Activated T-cell treated with anti-CD3 and anti-CD28 coated beads, Interleukin-2, amount 50 U/mL, for 1 hour (primary cell): Measurements from ENCODE around the gene GALNT7.

Source experiments
- DNase-seq: peaks from one replicate; pipeline ENCODE4 v3.0.0-alpha.2; 2020

GALNT7 gene

GRCh38 chr4:173237762-173238161 is 69.2 kb downstream of the GALNT7 start:
- no peak for DNase-seq

- DNase-seq, result no peak
Observed at GRCh38 chr4:173240696-173241095, 72.1 kb downstream of the GALNT7 start.

GRCh38 chr4:173242466-173243250 is 74.0 kb downstream of the GALNT7 start:
- DNase-seq, result no peak

GRCh38 chr4:173243321-173243720 is 74.7 kb downstream of the GALNT7 start:
- no peak for DNase-seq

- DNase-seq, result no peak
Observed at GRCh38 chr4:173243917-173244658, 75.5 kb downstream of the GALNT7 start.

- no peak for DNase-seq
Observed at GRCh38 chr4:173245952-173246351, 77.3 kb downstream of the GALNT7 start.

GRCh38 chr4:173246719-173247118 is 78.1 kb downstream of the GALNT7 start:
- no peak for DNase-seq

GRCh38 chr4:173247321-173247720 is 78.7 kb downstream of the GALNT7 start:
- no peak for DNase-seq

GRCh38 chr4:173248690-173249089 is 80.1 kb downstream of the GALNT7 start:
- no peak for DNase-seq

GRCh38 chr4:173252024-173252935 is 83.7 kb downstream of the GALNT7 start:
- no peak for DNase-seq

- DNase-seq, result no peak
Observed at GRCh38 chr4:173253561-173253960, 85.0 kb downstream of the GALNT7 start.

- no peak for DNase-seq
Observed at GRCh38 chr4:173254646-173255045, 86.0 kb downstream of the GALNT7 start.

GRCh38 chr4:173256825-173257224 is 88.2 kb downstream of the GALNT7 start:
- DNase-seq, result no peak

- peak; percentile 54 for DNase-seq
Observed at GRCh38 chr4:173257732-173258717, 89.4 kb downstream of the GALNT7 start.

GRCh38 chr4:173258866-173259265 is 90.3 kb downstream of the GALNT7 start:
- no peak for DNase-seq

GRCh38 chr4:173259310-173259709 is 90.7 kb downstream of the GALNT7 start:
- DNase-seq, result no peak

GRCh38 chr4:173261052-173261451 is 92.4 kb downstream of the GALNT7 start:
- DNase-seq, result no peak

GRCh38 chr4:173262375-173262774 is 93.8 kb downstream of the GALNT7 start:
- no peak for DNase-seq

- DNase-seq, result no peak
Observed at GRCh38 chr4:173264245-173264644, 95.6 kb downstream of the GALNT7 start.

- peak; percentile 39 for DNase-seq
Observed at GRCh38 chr4:173264684-173265185, 96.1 kb downstream of the GALNT7 start.

GRCh38 chr4:173265751-173266150 is 97.1 kb downstream of the GALNT7 start:
- DNase-seq, result no peak

GRCh38 chr4:173267711-173268110 is 99.1 kb downstream of the GALNT7 start:
- DNase-seq, result no peak
